Activated CD8-positive, alpha-beta memory T cell treated with anti-CD3 and anti-CD28 coated beads, Interleukin-2, amount 50 U/mL, for 48 hours (primary cell): Measurements from ENCODE around the gene RAB30.

ENCODE experiments used
- DNase-seq: peaks from one replicate; pipeline ENCODE4 v3.0.0-alpha.2; 2020

Gene RAB30

DNA sequence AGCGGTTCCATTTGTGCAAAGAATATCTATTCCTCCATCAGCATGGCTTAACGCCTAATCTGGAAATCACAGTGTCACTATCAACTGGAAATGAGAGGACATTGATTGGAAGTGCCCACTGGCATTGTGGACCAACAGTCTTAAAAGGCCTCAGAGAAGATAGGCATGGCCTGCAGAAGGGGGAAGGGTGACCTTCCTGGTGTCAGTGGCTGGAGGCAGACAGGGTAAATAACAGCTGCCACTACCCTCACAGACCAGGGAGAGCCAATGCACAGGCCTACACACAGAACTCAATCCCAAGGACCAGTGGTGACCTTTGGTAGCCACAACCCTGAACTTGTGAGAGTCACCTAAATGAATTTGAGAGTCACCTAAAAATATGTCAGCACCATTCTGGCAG is 134.1 kb downstream of the RAB30 start:
- DNase-seq, result no peak

DNA sequence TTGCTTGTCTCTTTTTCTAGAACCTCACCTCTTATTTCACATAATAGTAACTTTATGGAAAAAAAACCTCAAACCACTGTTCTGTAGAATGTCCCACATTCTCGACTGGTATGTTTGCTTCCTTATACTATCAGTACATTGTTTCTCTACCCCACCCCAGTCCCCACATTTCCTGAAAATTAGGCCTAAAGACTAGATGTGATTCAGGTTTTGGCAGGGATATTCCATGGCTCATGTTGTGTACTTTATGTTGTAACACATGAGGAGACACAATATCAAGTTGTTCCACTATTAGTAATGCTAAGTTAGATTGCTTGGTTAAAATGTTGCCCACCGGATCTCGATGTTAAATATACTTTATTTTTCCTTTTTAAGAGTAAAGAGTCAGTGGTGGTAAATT is 135.4 kb downstream of the RAB30 start:
- no peak for DNase-seq

GRCh38 chr11:82932564-82932963 is 139.1 kb downstream of the RAB30 start:
- no peak for DNase-seq

GRCh38 chr11:82930734-82931133 is 141.0 kb downstream of the RAB30 start:
- no peak for DNase-seq

DNA sequence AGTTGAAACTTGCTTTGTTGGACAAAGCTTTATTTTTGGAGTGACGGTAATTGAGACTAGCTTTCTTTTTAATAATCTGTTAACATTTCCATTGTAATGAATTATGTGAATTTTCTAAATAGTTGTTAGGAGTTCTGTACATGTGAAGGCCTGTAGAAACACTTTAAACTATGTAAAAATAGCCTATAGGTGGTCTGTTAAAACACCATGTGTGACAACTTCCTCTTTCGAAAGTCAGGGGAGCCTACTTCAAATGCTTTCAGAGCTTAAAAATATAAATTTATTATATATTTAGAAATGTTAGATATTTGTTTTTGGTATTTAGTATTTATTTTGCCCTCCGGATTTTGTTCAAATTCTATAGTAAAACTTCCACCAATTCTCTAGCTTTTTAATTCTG is 141.5 kb downstream of the RAB30 start:
- DNase-seq, result no peak

GRCh38 chr11:82929121-82929520 is 142.6 kb downstream of the RAB30 start:
- no peak for DNase-seq

- DNase-seq, result no peak
Measured at GRCh38 chr11:82927264-82927880, 144.3 kb downstream of the RAB30 start.

GRCh38 chr11:82924522-82925224 is 147.0 kb downstream of the RAB30 start:
- no peak for DNase-seq
